Measurements from ENCODE around the gene GPR87. TPM values are rescaled to one million over a fixed set of nuclear protein-coding genes. Genes with fewer than 3 reads are reported as not detected.

The GPR87 gene
- total RNA-seq, 1 experiment from 2014 or later, result 0.20 TPM

DNA sequence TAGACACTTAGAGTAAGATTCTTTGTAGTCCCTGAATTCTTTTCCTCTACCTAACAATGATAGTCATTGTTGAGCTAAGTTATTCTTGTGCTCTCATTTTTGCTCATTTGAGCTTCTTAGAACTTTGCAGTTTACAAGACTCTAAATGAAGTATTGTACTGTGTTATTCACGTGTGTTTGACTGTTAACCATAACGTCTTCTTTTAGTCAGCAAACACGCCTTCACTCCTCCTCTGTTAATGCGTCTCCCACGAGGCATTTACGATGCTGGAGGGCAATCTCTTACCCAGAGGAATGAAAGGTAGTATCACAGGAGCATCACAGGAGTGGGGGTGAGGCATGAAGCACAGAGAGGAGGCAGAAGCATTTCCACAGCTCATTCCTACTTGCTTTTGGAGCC, 23.5 kb downstream of the GPR87 start:
- in situ Hi-C loops (cut with HindIII; ENCODE audit: low sequenced_read_pairs), result no loop called here
- DNase-seq (ENCODE audit: low spot score), result no peak

DNA sequence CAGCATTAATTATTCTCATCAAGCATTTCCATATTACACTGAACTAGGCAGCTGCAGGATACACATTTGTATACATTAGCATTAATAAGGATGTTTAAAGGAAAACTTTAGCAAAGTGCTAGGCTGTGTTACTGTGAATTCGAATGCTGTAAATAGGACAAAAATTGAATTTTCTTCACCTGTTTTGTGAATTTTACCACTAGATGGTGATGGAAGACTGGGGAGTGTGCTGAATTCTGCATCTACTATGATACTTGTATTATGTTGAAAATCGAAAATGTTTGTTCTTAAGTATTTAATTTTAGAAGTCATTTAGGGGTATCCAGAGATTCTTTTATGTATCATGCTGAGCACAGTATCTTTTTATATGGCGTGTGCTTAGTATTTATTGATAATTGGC, 25.9 kb downstream of the GPR87 start:
- in situ Hi-C loops (cut with HindIII; ENCODE audit: low sequenced_read_pairs), result no loop called here
- DNase-seq (ENCODE audit: low spot score), result no peak

DNA sequence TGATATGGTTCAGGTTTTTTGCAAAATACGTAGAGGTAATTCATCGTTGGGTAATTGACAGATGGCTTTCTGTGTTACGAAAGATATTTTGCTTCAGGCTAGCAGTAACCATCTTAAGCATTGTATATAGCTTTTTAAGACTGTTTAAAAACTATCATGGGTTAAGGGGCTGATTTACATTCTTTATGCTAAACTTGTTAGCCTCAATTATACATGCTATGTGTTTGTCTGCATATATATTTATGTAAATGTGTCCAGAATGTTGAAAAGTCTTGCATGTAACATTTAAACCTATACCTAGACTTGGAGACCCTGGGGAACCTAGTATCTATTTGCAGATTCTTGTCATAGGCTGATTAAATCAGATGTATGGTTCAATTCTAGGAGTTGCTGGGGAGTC, 27.2 kb downstream of the GPR87 start:
- in situ Hi-C loops (cut with HindIII; ENCODE audit: low sequenced_read_pairs), result no loop called here
- DNase-seq (ENCODE audit: low spot score), result no peak

DNA sequence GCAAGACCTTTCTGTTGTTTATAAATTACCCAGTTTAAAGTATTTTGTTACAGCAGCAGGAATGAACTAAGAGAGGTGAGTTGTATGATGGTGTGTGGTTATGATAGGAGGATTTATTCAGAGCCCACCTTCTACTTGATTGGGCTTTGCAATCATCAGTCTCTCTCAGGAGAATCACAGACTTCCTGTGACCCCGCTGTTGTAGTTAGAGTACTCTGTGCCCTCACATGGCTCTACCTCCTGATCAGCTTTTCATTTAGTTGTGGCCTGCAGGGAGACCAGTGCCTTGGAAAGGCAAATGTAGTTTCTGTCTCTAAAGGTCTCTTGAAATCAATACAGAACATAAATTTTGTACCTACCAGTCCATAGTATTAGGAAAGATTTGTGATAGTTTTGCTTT, 30.7 kb downstream of the GPR87 start:
- in situ Hi-C loops (cut with HindIII; ENCODE audit: low sequenced_read_pairs), result no loop called here
- no peak for DNase-seq (ENCODE audit: low spot score)

DNA sequence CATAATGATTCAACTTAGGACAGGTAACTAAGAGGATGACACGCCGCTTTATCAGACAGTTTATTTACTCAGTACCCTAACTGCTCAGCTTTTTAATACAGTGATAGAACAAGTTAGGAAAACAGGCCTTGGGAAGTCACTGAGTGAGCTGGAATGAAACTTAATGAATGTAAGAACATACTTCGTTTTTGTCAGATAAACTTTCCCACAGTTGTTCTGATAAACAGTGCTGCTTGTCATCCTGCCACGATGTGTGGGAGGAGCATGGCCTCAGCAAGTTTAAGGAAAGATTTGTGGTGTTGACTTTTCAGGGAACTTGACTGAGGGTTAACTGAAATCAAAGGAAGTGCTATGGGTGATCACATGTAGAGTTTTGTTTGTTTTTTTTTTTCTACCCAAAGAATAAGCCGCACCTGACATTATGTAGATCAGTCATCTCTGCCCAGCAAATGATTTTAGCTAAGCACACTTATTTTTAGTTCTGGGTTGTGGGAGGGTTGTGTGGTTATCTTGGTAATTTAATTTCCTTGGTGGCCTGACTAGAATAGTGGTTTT, 32.6 kb downstream of the GPR87 start:
- no peak for DNase-seq (ENCODE audit: low spot score)
- in situ Hi-C loops (cut with HindIII; ENCODE audit: low sequenced_read_pairs), result no loop called here

DNA sequence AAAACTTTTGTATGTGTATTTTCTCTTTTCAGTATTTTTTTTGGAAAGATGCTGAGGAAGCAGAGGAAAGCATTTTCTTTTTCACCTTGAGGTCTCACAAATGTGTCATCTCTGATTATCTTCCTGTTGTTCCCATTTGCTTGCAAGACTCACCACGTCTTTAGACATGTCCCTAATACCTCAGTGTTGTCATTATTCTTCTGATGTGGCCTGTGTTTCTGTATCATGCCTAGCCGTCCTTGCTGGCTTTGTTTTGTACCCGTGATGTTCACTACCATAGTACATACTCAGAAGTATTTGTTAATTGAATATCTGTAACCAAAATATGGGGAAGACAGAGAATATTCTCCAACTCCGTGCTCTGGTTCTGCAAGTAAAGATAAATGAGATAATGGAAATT, 33.2 kb downstream of the GPR87 start:
- no peak for DNase-seq (ENCODE audit: low spot score)
- in situ Hi-C loops (cut with HindIII; ENCODE audit: low sequenced_read_pairs), result no loop called here

DNA sequence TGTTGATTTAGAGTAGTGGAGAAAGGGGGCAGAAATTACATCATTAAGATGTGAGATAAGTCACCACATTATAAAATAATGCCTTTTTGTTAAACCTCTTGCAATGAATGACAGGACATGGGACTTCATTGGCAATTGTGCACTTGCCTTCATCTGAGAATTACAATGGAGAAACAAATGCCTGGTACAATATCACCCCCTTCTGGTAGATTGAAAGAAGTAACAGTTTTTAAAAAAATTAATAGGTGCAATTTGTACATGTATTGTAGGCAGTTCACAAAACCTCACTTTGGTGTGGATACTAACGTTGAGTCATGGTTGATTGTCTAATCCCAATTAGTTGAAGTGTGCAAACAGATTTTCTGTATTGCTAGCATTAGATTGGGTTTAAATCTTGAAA, 33.7 kb downstream of the GPR87 start:
- peak; percentile 61 for DNase-seq (ENCODE audit: low spot score)
- in situ Hi-C loops (cut with HindIII; ENCODE audit: low sequenced_read_pairs), result no loop called here

DNA sequence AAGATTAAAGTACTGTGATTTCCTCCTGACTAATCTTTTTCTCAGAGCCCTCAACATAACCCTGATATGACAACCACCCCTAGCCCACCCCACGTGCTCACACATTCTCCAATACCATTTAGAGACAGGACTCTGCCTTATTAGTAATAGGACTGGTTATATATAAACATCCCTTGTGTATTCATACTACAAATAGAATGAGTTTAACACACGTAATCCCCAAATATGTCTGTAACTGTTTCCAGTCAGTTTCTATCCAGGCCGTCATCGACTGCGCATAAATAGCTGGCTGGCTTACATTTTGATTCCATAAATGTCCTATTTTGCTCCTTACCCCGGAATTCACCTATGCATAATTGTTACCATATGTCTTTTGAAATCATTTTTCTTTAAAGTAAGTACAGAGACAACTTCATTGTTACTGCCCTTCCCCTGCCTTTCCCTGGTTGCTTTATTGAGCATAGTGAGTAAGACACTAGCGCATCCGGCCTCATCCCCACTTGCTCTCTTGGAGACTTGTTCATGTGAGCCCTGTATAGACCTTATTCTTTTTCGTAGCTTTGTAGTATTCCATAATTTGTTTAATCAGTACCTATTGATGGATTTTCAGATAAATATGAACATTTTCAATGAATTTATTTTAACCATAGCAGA, 34.8 kb downstream of the GPR87 start:
- in situ Hi-C loops (cut with HindIII; ENCODE audit: low sequenced_read_pairs), result no loop called here
- DNase-seq (ENCODE audit: low spot score), result no peak

DNA sequence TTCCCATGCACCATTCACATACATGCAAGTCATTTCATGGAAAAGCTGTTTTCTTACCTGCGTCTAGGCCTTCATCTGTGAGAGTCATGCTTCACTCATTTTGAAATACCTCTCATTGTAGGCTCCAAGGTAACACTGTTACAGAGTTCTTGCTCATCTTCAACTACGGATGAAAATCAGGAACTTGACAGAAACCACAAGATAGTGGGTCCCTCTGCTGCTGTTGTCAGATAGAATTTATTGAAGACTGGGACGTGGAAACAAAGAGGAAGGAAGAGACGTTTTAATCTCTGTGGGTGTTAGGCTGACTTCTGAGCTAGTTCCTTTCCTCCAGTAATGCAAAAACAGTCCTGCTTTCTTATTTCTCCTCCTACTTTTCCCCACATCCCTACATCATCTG, 38.4 kb downstream of the GPR87 start, which contains the start of gene P2RY14:
Gene P2RY14 (minus strand): TSS at position 313 of the 400 bp plus-strand sequence. CDS start 64,226 bp downstream, outside the sequence.
- in situ Hi-C loops (cut with HindIII; ENCODE audit: low sequenced_read_pairs), result no loop called here

DNA sequence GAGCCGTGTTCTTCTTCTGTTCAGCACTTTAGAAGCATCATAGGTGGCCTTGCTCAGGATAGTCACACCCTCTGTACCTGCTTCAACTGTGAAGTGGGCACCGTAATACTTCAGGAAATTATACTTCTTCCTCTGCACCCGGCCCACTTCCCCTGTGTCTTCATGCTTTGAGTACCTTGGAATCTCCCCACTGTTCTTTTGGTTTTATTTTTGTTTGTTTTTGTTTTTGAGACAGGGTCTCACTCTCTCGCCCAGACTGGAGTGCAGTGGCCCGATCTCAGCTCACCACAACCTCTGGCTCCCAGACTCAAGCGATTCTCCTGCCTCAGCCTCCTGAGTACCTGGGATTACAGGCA, 40.0 kb downstream of the GPR87 start:
- no peak for DNase-seq (ENCODE audit: low spot score)
- in situ Hi-C loops (cut with HindIII; ENCODE audit: low sequenced_read_pairs), result no loop called here

More for the DNA sequence above, 38.4 kb downstream of the GPR87 start, which contains the start of gene P2RY14:
- DNase-seq (ENCODE audit: low spot score), result no peak

DNA sequence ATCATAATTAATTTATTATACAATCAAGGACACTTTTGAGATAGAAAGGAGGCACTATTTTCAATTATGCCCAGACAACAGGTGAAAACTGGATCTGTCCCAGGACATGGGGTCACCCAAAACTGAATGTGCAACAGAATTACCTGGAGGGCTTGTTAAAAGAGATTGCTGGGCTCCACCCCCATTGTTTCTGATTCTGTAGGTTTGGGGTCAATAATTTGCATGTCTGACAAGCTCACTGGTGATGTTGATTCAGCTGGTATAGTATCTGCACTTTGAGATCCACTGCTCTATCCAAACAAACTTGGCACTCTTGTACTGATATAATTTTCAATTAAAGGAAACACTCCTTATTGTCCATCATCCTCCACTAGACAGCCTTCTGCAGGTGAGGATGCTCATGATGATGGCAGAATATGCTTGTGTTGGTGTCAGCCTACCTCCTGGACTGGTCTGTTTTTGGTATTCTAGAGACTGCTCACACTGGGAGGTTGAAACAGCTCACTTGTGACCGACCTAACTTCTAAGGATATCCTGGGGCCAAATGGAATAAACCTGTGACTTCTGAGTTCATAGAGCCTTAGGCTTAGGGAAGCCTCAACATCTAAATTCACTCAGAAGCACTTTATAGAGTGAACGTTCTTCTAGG, 40.5 kb downstream of the GPR87 start:
- DNase-seq (ENCODE audit: low spot score), result no peak
- in situ Hi-C loops (cut with HindIII; ENCODE audit: low sequenced_read_pairs), result no loop called here

DNA sequence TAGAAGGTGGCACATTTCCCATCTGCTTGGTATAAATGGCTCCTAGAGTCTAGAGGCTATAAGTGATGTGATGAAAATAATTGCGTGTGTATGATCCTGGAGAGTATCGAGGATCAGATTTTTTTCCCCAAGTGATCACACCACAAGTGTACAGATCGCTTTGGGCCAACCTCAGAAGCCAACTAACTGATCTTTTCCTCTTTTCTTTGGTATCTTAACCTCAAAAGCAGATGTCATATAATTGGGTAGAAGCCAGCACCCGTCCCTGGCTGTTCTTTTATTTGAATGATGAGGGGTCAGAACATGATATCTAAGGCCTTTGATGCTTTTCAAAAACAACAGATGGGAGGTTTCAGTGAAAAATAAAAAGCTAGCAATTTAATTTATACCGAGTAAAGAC, 41.5 kb downstream of the GPR87 start:
- in situ Hi-C loops (cut with HindIII; ENCODE audit: low sequenced_read_pairs), result no loop called here
- DNase-seq (ENCODE audit: low spot score), result no peak

DNA sequence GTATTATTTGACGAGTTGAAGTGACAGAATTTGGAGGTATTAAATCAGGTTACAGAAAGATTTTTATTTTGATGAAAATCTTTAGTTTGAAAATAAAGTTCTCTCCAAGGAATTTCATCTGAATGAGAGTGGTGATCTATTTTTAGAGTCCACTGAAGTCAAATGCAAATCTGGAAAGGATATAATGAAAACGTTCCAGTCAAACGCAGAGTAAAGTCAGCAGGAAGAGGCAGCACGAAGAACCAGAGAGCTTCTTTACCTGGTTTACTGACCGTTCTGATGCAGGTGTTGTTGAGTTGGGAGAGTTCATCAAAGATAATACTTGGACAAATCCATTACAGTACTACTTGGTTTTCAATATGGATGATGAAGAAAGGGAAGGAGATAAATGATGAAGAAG, 47.0 kb downstream of the GPR87 start:
- DNase-seq (ENCODE audit: low spot score), result no peak
- in situ Hi-C loops (cut with HindIII; ENCODE audit: low sequenced_read_pairs), result no loop called here

DNA sequence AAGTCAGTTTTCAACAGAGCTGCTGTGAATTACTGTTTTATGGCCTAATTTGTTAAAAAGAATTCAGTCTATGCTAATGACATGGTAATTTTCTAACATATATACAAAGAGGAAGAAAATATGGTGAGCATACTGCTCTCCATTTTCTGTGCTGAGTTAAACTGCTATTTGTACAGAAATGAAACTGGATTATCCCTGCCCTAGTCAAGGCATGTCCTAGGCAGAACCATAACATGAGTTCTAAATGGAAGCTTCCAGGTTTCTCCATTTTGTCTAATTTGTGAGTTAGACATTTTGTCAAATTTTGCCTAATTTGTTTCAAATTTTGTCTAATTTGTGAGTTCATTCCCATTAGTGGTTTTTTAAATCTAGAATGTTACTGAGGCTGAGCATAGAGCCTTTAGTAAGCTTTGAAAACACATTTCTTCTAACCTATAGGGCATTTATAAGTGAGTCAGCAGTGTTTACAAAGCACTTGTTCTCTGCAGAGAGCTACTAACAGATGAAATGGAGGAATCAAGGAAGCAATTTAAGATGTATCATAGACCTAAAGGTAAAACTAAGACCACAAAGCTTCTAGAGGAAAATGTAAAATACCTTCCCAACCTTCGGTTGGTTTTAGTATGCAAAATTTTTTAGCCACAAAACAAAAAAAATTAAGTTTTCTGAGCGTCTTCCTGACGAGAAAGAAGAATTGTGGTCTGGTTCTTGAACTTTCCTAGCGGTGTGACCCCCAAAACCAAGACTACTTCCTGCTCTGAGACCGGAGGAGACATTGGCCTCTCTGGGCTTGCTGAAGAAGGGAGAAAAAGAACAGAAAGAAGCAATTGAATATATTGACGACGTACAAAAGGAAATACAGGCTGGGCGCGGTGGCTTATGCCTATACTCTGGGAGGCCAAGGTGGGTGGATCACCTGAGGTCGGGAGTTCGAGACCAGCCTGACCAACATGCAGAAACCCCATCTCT, 48.1 kb downstream of the GPR87 start:
- no peak for DNase-seq (ENCODE audit: low spot score)
- in situ Hi-C loops (cut with HindIII; ENCODE audit: low sequenced_read_pairs), result no loop called here

DNA sequence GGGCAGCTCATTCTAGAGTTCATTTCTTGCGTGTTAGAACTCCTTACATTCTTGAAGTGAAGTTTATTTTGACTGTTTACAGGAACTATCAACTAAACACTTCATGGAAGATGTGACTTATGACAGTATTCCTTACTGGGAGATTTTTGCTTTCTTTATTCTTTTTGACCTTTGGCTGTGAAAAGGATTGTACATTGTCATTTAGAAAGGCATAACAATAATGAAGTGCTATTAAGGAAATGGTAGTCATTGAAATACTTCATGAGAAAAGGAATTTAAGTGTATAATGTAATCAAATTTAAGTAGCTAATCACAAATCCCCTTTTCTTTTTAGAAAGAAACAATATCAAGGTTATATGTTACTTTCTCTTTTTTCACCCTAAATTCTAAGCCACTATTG, 49.6 kb downstream of the GPR87 start:
- no peak for DNase-seq (ENCODE audit: low spot score)
- in situ Hi-C loops (cut with HindIII; ENCODE audit: low sequenced_read_pairs), result no loop called here

DNA sequence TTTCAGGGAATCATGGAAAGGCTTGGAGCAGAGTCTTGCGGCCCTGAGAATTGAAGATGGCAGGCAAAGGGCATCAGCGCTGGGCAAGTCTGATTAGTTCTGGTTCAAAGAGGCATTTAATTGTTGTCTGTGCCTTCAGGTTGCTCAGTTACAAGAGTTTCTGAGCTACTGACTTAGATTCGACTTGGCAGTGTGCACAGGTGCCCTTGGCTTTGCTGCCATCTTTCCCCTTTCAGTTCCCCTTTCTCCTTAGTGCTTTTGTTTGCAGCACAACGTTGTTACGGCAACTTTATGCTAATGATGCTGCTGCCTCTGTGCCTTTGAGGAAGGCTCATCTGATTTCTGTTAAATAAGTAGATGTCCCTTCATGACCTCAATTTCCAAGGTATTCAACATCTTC, 50.8 kb downstream of the GPR87 start:
- no peak for DNase-seq (ENCODE audit: low spot score)
- in situ Hi-C loops (cut with HindIII; ENCODE audit: low sequenced_read_pairs), result no loop called here

DNA sequence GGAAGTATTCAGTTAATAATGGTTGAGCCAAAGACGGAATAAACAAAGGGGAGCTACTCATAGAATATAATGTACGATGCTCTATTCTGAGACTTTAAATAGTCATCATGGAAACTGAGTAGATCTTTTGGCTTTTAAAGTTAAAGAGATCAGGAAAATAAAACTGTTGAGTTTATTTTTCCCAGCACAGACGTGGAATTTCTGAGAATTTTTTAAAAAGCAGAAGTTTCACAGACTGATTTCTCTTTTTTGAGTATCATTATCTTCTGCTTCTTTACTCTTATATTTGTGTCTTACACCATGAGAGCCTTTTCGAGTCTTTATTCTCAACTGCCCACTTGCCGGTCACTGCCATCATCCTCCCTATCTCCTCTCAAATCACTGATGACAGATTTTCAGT, 51.5 kb downstream of the GPR87 start:
- in situ Hi-C loops (cut with HindIII; ENCODE audit: low sequenced_read_pairs), result no loop called here
- DNase-seq (ENCODE audit: low spot score), result no peak

DNA sequence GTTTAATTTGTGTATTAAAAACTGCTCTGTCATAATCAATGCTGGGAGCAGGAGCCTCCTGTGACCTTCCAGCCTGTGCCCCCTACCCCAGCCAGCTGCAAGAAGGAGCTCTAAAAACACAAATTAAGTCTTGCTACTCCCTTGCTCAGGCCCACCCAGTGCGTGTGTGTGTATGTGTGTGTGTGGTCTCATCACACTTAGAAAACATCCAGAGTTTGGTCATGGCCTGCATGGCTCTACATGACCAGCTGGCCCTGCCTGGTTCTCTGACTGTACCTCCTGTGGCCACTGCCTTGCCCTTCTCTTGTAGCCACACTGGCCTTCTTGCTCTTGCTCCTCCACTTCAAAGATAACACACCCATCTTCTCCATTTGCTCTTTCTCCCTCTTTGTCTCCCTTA, 52.0 kb downstream of the GPR87 start:
- in situ Hi-C loops (cut with HindIII; ENCODE audit: low sequenced_read_pairs), result no loop called here
- no peak for DNase-seq (ENCODE audit: low spot score)

DNA sequence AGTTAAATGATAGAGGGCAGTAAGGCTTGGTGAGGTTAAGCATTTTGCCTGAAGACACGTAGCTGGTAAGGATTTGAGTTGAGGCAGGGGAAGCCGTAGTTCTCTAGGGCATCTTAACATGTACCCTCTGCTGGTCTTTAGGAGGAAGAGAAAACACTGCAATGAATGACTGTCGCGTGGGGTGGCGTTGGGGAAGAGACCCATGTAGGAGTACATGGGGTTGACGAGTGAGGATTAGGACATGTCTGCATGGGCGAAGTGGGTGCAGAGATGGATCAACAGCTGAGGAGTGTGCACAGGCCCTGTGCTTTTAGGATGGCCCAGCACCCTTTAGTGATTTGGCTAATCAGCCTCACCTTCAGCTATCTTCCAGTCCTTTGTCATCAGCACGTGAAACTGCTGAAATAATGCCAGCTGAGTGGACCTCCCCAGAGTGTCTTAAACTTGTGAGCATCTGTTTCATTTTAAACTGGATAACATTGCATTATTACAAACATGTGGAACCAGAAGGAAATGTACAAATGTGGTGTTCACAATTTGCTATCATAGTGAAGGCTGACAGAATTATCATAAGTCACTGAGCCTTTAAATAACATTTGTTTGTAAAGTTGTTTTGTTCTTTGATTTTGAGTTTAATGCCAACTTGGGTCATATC, 53.6 kb downstream of the GPR87 start:
- in situ Hi-C loops (cut with HindIII; ENCODE audit: low sequenced_read_pairs), result no loop called here
- no peak for DNase-seq (ENCODE audit: low spot score)
